ENCODE data around the gene SPCS3. TPM values are rescaled to one million over a fixed set of nuclear protein-coding genes. Genes with fewer than 3 reads are reported as not detected.

SPCS3 gene
- total and polyA plus RNA-seq, 8 donors = 79.7 to 203 (median 89.0) TPM

GRCh38 chr4:176302283-176303275 lies 17.2 kb upstream of the SPCS3 start:
- H3K9me3 ChIP-seq = no peaks in the 10 kb centered on the region
- H3K27ac ChIP-seq = no peak overlapping the region
- no peaks in the 10 kb centered on the region for H3K4me1 ChIP-seq
- peaks cover 0 to 15% of the 10 kb centered on the region in 2 donors for H3K27me3 ChIP-seq
- H3K4me3 ChIP-seq = no peak overlapping the region
- no peak for TF ChIP-seq CTCF (IDR thresholded peaks at IDR 0.05)
- ATAC-seq (no peak), DNase-seq (no peak)
- H3K36me3 ChIP-seq = no peaks in the 10 kb centered on the region
- intact Hi-C loops (cut with DNase I) = no loop called here

- intact Hi-C loops (cut with DNase I) = no loop called here
- Histone ChIP-seq H3K9me3 (no peaks in the 10 kb centered on the region), H3K27me3 (peaks cover 0 to 15% of the 10 kb centered on the region in 2 donors), H3K4me3 (no peak overlapping the region), H3K36me3 (no peaks in the 10 kb centered on the region), H3K27ac (no peak overlapping the region), H3K4me1 (no peaks in the 10 kb centered on the region)
- DNase-seq (no peak), ATAC-seq (no peak)
- no peak for TF ChIP-seq CTCF (IDR thresholded peaks at IDR 0.05)
These were observed 15.8 kb upstream of the SPCS3 start for GRCh38 chr4:176303938-176304337.

DNA sequence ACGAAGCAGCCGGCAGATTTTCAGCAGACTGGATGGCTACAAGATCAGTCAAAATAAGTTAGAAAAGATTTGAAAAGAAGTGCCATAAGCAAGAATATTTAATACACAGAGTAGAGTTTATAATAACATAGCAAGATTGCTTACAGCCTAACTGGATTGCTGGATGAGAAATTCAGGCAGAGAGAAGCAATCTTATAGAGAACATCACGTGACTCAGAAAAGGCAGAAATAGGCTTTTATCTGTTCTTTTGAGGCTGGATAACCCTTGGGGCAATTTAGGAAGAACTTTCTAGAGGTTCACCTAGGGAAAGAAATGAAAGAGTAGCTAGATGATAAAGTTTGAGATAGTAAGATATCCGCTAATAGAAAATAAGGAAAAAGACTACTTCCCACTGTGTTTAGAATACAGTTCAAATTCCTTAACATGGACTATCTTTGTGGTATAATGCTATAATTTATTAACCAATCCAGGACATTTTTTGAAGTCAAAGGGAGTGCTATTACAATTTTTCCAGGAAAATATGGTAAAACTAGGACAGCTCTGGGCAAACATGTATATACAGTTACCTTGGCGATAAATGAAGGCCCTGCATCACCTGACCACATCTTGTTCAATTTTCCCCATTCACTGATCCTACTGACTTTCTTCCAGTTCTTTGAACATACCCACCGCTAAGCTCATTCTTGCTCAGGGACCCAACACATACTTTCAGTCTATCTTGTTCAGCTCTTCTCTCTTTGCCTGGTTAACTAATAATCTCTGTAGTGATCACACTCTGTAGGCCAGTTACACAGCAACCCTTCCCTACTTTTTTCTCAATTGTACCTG lies 12.7 kb upstream of the SPCS3 start:
- ATAC-seq (no peak), DNase-seq (no peak)
- no peaks in the 10 kb centered on the region for H3K4me1 ChIP-seq
- no peak for TF ChIP-seq CTCF (IDR thresholded peaks at IDR 0.05)
- H3K9me3 ChIP-seq = no peaks in the 10 kb centered on the region
- no peak overlapping the region for H3K4me3 ChIP-seq
- intact Hi-C loops (cut with DNase I) = no loop called here
- H3K27me3 ChIP-seq = peaks cover 0 to 15% of the 10 kb centered on the region in 2 donors
- no peak overlapping the region for H3K27ac ChIP-seq
- no peaks in the 10 kb centered on the region for H3K36me3 ChIP-seq

GRCh38 chr4:176307666-176307930 lies 12.2 kb upstream of the SPCS3 start:
- Histone ChIP-seq H3K4me3 (no peak overlapping the region), H3K36me3 (no peaks in the 10 kb centered on the region), H3K27ac (no peak overlapping the region), H3K4me1 (no peaks in the 10 kb centered on the region), H3K9me3 (no peaks in the 10 kb centered on the region), H3K27me3 (peaks cover 0 to 15% of the 10 kb centered on the region in 2 donors)
- DNase-seq (no peak), ATAC-seq (no peak)
- intact Hi-C loops (cut with DNase I) = no loop called here
- TF ChIP-seq CTCF (IDR thresholded peaks at IDR 0.05) = no peak

GRCh38 chr4:176308441-176308840 lies 11.3 kb upstream of the SPCS3 start:
- TF ChIP-seq CTCF (IDR thresholded peaks at IDR 0.05) = no peak
- Histone ChIP-seq H3K27ac (no peak overlapping the region), H3K9me3 (no peaks in the 10 kb centered on the region), H3K27me3 (peaks cover 0 to 14% of the 10 kb centered on the region in 2 donors), H3K36me3 (no peaks in the 10 kb centered on the region), H3K4me3 (no peak overlapping the region), H3K4me1 (no peaks in the 10 kb centered on the region)
- DNase-seq = no peak
- intact Hi-C loops (cut with DNase I) = no loop called here
- ATAC-seq = no peak
